ENCODE results near the gene RBM11.

DNA sequence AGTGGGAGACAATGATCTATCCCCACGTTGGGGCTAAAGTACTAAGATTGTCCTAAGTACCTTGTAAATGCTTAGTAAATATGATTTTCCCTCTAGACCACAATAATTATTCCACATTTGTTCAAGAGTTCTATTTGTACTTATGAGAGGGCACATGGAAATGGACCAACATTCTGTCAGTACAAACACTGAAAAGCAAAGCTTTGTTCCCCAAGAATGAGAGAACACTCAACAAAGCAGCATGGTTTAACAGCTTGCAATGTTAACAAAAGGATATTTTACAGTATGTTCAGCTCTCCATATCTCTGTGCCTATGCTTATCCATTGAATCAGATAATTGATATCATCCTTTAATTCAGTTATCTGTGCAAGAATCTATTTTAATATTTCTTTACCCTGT, 35.4 kb downstream of the RBM11 start:
- TF ChIP-seq POLR2AphosphoS5 (IDR thresholded peaks at IDR 0.05): no peak
- TF ChIP-seq CTCF (IDR thresholded peaks at IDR 0.05 in 8 of 11, conservative IDR thresholded peaks at IDR 0.05 in 3 of 11): no peak
- no peak for TF ChIP-seq POLR2A (IDR thresholded peaks at IDR 0.05)

All from spleen (tissue), 7 donors.